B cell (primary cell): ENCODE results near the gene SERINC5.

Experiments
- CTCF ChIP-seq: fragments of 200-600 bp; IDR thresholded peaks from one replicate; pipeline ENCODE4 v1.8.0; 2022; ENCODE audit warnings: antibody characterized with exemption, mild to moderate bottlenecking
- EZH2 ChIP-seq: IDR thresholded peaks from 2 replicates; pipeline ENCODE4 v1.6.1; 2012; ENCODE audit warnings: borderline replicate concordance, low read depth, mild to moderate bottlenecking, moderate library complexity, low read length; ENCODE audit not compliant: insufficient read depth, poor library complexity, severe bottlenecking

- TF ChIP-seq EZH2 (no peak), CTCF (no peak)
Observed at GRCh38 chr5:80149161-80149609, 106.7 kb downstream of the SERINC5 start.
